Right ventricle myocardium superior (tissue), 1 donor: ENCODE data around the gene TYSND1. TPM values are rescaled to one million over a fixed set of nuclear protein-coding genes. Genes with fewer than 3 reads are reported as not detected.
"Not testable (repeated sequence)": the region's sequence is repeated elsewhere in the genome, so short reads cannot be mapped to it uniquely, and the experiment has no call there.

Experiments
- ATAC-seq: fragments of 200-7000 bp; cut with Tn5 transposase; one replicate; pipeline ENCODE4 v1.9.1; 2020; ENCODE audit warnings: mild to moderate bottlenecking; ENCODE audit not compliant: poor library complexity
- DNase-seq: peaks from one replicate; pipeline ENCODE4 v3.0.0-alpha.2; 2020
- intact Hi-C: fragments of 100-400 bp; cut with DNase I; formaldehyde crosslinking; loops from one replicate; pipeline ENCODE4 v1.11.2; 2022
- total RNA-seq: library from RNA; stranded (reverse); fragmentation: NEBNext Ultra II Directional; extraction: Animal tissue kit (Norgen Biotek cat#: 25700); gene quantifications from one replicate; pipeline ENCODE4 v1.2.1, GENCODE V29; 2021
- donor health status: DM: no; HTN: yes; CAD: no; lungs with severe emphysema.

Gene TYSND1
- total RNA-seq, 1 donor from 2014 or later = 5.9 TPM

GRCh38 chr10:70167246-70167645, 20.7 kb upstream of the TYSND1 start:
- DNase-seq (no peak), ATAC-seq (no peak)
- intact Hi-C loops = no loop called here

DNA sequence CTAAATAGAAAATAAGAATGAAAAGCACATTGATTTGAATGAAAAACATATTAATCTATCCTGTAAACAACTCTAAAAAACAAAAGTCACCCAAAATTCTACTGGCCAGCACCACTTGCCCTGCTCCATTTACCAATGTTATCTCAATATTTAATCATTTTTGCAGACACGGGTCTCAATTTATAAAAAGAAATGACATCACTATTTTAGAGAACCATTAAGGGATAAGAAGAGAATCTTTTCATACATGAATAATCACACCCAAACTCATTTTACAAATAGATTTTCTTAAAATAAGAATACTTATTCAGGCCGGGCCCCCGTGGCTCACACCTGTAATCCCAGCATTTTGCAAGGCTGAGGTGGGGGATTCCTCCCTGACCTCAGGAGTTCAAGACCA, 19.9 kb upstream of the TYSND1 start:
- ATAC-seq (no peak), DNase-seq (no peak)
- intact Hi-C loops = no loop called here

- DNase-seq (no peak), ATAC-seq (no peak)
- intact Hi-C loops = no loop called here
These were observed 17.7 kb upstream of the TYSND1 start for GRCh38 chr10:70164163-70164562.

DNA sequence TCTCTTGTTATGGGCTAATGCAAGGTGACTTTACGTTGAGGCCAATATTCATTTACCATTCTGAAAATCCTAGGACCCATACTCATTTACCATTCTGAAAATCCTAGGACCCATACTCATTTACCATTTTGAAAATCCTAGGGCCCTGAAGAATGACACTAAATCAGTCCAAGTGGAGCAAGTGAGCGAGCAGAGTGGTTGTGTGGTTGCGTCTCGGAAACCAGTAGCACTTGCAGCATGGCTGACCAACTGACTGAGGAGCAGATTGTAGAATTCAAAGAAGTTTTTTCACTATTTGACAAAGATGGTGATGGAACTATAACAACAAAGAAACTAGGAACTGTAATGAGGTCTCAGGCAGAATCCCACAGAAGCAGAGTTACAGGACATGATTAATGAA, 16.9 kb upstream of the TYSND1 start:
- intact Hi-C loops = no loop called here
- DNase-seq (no peak), ATAC-seq (no peak)

DNA sequence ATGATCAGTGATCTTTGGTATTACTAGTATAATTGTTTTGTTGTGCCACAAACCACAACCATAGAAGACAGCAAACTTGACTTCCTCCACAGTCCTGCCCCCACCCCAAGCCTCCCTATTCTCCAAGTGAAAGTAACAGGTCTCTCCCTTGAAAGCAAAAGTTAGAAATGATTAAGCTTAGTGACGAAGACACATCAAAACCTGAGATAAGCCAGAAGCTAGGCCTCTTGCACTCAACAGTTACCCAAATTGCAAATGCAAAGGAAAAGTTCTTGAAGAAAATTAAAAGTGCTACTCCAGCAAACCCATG, 16.3 kb upstream of the TYSND1 start:
- intact Hi-C loops = no loop called here
- DNase-seq (no peak), ATAC-seq (no peak)

DNA sequence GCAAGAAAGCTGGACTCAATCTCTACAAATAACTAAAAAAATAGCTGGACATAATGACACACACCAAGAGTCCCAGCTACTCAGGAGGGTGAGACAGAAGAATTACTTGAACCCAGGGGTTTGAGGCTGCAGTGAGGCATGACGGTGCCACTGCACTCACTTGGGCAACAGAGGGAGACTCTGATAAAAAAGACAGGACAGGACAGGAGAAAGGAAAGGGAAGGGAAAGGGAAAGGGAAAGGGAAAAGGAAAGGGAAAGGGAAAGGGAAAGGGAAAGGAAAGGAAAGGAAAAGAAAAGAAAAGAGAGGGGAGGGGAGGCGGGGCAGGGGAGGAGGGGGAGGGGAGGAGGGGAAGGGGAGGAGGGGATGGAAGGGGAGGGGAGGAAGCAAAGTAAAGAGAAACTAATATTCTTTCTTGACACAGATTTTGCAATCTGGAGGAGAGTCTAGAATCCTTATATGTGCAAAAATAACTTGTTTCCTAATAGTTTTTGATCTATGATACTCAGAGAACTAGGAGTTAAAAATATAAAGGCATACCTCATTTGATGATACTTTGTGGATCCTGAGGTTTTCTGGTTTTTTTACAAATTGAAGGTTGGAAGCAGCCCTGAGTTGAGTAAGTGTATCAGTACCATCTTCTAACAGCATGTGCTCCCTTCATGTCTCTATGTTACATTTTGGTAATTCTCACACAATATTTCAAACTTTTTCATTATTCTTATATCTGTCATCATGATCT, 15.8 kb upstream of the TYSND1 start:
- no peak for ATAC-seq
- no peak for DNase-seq
- intact Hi-C loops = no loop called here

GRCh38 chr10:70160798-70161197, 14.3 kb upstream of the TYSND1 start:
- DNase-seq (no peak), ATAC-seq (no peak)
- intact Hi-C loops = no loop called here

GRCh38 chr10:70159366-70159765, 12.9 kb upstream of the TYSND1 start:
- DNase-seq, ATAC-seq, intact Hi-C loops: not testable (repeated sequence)

DNA sequence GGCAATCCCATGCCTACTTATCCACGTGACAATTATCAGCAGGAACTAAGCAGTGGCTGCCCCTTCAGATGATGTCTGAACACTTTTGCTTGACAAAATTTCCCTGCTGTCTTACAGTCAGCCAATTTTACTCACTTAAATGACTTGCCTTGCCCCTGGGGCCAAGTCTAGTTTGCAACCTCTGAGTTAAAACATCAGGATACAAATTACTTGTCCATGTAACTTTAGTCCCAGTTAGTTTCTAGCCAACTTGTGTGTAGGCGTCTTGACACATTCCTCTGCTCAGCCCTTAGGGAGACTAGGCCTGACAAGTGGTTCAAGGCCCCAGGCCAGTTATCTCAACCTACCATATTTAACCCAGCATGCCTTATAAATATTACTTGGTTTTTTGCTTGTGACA, 11.6 kb upstream of the TYSND1 start:
- intact Hi-C loops = no loop called here
- ATAC-seq (peak; percentile 65), DNase-seq (no peak)

GRCh38 chr10:70155255-70155838, 8.8 kb upstream of the TYSND1 start:
- ATAC-seq (no peak), DNase-seq (no peak)
- intact Hi-C loops = no loop called here

- intact Hi-C loops = no loop called here
- ATAC-seq = no peak
- no peak for DNase-seq
These were observed 2.0 kb upstream of the TYSND1 start for GRCh38 chr10:70148516-70148915.

GRCh38 chr10:70147259-70147625, 742 bp upstream of the TYSND1 start:
- intact Hi-C loops = no loop called here

DNA sequence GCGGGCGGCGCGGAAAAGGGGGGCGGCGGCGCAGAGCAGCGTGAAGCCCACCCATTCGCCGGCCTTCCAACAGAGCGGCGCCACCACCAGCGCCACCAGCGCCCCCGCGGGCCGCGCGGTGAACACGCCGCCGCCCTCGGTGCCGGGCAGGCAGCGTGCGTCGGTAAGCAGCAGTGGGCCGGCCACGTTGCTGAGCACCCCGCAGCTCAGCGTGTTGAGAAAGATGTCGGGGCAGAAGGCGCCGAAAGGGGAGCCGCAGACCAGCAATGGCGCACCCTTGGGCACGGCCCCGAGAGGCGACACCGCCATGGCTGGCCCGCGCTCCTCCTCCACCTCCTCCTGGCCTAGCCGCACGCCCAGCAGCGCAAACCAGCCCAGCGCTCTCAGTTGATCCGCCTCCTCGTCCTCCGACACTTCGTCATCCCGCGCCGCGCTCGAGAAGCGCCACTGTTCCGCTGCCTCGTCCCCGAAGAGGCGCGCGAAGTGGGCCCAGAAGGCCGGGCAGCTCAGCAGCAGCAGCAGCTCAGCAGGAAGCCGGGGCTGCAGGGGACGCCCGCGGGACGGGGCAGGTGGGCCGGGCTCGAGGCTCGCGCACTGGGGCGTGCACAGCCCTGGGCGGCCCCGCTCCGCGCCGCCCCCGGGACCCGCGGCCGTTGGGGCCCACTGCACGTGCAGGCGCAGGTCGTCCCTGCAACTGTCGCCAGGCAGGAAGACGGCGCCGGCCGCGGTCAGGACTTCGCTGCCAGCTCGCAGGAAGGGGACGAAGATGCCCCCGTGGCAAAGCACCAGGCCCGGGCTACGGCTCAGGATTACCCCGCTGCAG, 623 bp downstream of the TYSND1 start:
- ATAC-seq = peak; percentile 77
- DNase-seq = peak; percentile 82
- intact Hi-C loops = no loop called here

More at GRCh38 chr10:70147259-70147625, 742 bp upstream of the TYSND1 start:
- DNase-seq (no peak), ATAC-seq (no peak)

DNA sequence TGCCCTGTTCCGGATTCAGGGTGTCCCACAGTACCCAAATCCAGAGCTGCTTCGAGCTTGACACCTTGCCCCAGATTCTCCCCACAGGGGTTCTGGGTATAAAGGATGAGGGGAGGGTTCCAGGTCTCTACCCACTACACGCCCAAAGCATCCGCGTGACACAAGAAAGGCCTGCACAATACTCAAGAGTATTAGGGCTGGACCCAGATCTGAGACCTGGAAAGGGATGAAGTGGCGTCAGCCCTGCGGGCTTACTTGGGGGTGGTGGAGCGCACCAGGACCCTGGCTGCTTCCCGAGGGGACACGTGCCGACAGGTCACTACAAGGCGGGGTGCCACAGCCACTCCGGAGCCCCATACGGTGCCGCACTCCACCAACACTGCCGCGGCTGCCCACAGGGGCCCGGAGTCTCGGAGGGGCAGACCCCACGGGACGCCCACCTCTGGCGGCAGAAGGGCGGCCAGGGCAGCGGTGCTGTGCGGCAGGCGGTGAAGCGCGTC, 1.3 kb downstream of the TYSND1 start:
- no peak for ATAC-seq
- intact Hi-C loops = no loop called here
- DNase-seq = no peak

DNA sequence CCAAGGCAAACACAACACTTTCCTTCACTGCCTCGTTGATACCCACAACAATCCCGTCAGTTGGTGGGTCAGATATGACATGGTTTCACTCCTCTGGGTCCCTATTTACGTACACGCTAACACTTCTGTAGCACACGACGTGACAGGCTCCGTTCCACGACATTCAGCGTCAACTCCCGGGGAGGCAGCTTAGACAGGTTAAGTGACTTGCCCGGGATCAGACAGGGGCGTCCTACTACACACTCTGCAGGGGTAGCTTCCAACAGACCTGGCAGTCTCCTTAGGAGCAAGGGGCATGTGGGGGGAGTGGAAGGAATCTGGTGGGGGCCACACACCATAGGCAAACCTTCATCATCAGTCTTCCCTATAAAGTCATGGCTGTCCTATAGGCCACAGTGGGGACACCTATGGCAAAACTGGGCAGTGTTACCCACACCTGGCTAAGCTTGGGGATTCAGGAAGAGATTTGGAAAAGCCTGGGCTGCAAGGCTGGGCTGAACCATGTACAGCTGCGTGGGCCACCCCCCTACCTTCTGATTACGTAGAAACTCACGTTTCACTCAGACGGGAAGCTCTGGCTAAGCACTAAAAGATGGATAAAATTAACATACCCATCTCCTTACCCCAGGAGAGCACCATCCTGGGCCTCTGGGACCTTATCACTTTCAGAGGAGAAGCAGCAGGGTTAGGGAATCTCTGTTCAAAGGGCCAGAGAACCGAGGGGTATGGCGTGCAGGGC, 2.0 kb downstream of the TYSND1 start:
- no peak for ATAC-seq
- DNase-seq = no peak
- intact Hi-C loops = no loop called here

DNA sequence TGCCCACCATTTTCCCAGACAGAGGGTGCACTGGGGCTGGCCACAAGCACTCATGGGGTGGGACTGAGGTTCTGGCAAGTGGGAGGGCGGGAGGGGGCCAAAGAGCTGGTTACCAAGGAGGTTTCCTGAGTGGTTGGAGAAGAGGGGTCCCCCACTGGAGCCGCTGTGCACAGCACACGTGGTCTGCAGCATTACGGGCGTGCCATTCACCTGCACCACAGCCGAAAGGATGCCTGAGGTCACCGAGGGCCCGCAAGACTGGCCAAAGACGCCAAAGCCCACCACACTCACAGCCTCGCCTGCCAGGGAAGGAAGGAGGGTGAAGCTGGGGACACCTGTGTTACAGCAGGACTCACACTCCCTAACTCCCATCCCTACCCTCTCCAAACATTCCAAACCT, 3.9 kb downstream of the TYSND1 start:
- intact Hi-C loops = no loop called here
- DNase-seq = no peak
- ATAC-seq = no peak

DNA sequence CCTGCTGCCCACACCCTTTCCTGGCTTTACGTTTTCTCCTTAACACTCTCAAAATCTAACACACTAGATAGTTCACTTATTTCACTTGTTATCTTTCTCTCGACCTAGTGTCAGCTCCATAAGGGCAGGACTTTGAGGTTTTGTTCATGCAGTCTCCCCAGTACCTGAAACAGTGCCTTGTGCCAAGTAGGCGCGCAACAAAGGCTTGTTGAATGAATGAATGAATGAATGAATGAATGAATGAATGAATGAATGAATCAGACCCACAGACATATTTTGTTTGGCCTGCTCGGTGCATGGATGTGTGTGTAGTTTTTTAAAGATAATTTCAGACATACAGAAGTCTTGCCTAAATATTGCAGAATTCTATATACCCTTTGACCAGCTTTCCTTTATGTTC, 6.2 kb downstream of the TYSND1 start:
- DNase-seq (no peak), ATAC-seq (no peak)
- intact Hi-C loops = no loop called here

DNA sequence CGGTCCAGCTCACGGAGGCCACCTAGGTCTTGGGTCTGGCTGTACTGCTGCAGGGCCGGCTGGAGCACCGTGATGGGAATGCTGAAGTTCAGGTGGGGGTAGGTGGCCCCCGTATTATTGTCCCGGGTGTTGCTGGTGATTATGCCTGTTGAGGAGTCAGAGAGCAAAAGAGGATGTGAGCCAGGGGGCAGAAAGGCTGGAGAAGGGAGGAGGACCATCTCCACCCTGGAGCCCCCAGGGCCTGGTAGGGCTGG, 6.6 kb downstream of the TYSND1 start:
- DNase-seq (no peak), ATAC-seq (no peak)
- intact Hi-C loops = no loop called here

GRCh38 chr10:70139151-70139996, 7.1 kb downstream of the TYSND1 start:
- ATAC-seq = no peak
- DNase-seq = no peak
- intact Hi-C loops = no loop called here
